NCI-H226 (cell line): ENCODE data around the gene MYL3.
"Not testable (repeated sequence)": the region's sequence is repeated elsewhere in the genome, so short reads cannot be mapped to it uniquely, and the experiment has no call there.

Source experiments
- DNase-seq: peaks from one replicate; pipeline ENCODE4 v3.0.0-alpha.2; 2015

MYL3 gene

GRCh38 chr3:46821553-46821952 lies 41.7 kb downstream of the MYL3 start:
- DNase-seq: no peak

- no peak for DNase-seq
Measured at GRCh38 chr3:46820852-46821251, 42.4 kb downstream of the MYL3 start.

- no peak for DNase-seq
Measured at GRCh38 chr3:46812237-46812791, 50.9 kb downstream of the MYL3 start.

- DNase-seq: no peak
Measured at GRCh38 chr3:46811615-46812236, 51.5 kb downstream of the MYL3 start.

GRCh38 chr3:46808766-46809165 lies 54.5 kb downstream of the MYL3 start:
- DNase-seq: not testable (repeated sequence)
